IPS DF 6.9 (cell line): ENCODE measurements around the gene SGMS1.

Experiments used
- DNase-seq: peaks from one replicate; pipeline ENCODE4 v3.0.0-alpha.2; 2013; ENCODE audit warnings: low read depth, low spot score
- H3K27ac ChIP-seq: one replicate; pipeline ENCODE4 v1.5.1; 2013; ENCODE audit warnings: low read length, control low read depth
- H3K27me3 ChIP-seq: 2 replicates; pipeline ENCODE4 v1.6.1; 2013; ENCODE audit warnings: mild to moderate bottlenecking, low read length; ENCODE audit not compliant: control insufficient read depth, insufficient read depth
- H3K36me3 ChIP-seq: 2 replicates; pipeline ENCODE4 v1.6.1; 2013; ENCODE audit warnings: low read length; ENCODE audit not compliant: control insufficient read depth, insufficient read depth
- H3K4me1 ChIP-seq: 2 replicates; pipeline ENCODE4 v1.6.1; 2013; ENCODE audit warnings: low read length; ENCODE audit not compliant: control insufficient read depth, insufficient read depth
- H3K4me3 ChIP-seq: 2 replicates; pipeline ENCODE4 v1.5.1; 2013; ENCODE audit warnings: mild to moderate bottlenecking, low read length
- H3K9me3 ChIP-seq: 2 replicates; pipeline ENCODE4 v1.6.1; 2013; ENCODE audit warnings: low read length, inconsistent platforms; ENCODE audit not compliant: control insufficient read depth, insufficient read depth
- WGBS: extraction: QIAGEN DNeasy Blood & Tissue Kit; methylation state at CpG from one replicate; pipeline ENCODE4 v1.1.7; 2013; ENCODE audit warnings: mixed read lengths, missing lambda C conversion rate; ENCODE audit not compliant: insufficient read length, insufficient coverage; 5-methylcytosine and 5-hydroxymethylcytosine counted together

SGMS1 gene

DNA sequence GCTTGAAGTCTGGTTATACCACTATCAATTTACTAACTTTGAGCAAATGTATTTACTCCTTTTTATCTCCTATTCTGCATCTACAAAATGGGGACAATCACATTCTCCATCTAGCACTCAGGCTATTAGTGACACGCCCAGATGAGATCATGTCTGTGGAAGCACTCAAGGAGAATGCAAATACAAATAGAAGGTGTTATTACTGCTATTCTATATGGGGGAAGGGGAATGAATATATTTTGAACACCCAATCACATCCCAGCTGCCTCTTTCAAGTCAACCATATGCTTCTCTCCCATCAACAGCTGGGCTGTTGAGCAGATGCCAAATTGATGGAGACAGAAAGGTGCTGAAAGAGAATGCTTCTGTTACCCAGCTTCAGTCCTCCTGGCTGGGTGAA is 23.5 kb downstream of the SGMS1 start:
- no peaks in the 10 kb centered on the region for H3K36me3 ChIP-seq
- H3K27me3 ChIP-seq = no peaks in the 10 kb centered on the region; the same call in 1 of the 2 replicates
- H3K9me3 ChIP-seq = no peaks in the 10 kb centered on the region
- WGBS = no CpG with 5 or more reads among the region's 1 CpG
- no peak for DNase-seq
- H3K4me1 ChIP-seq = peaks cover 2% of the 10 kb centered on the region
- no peak overlapping the region for H3K27ac ChIP-seq
- no peak overlapping the region for H3K4me3 ChIP-seq

DNA sequence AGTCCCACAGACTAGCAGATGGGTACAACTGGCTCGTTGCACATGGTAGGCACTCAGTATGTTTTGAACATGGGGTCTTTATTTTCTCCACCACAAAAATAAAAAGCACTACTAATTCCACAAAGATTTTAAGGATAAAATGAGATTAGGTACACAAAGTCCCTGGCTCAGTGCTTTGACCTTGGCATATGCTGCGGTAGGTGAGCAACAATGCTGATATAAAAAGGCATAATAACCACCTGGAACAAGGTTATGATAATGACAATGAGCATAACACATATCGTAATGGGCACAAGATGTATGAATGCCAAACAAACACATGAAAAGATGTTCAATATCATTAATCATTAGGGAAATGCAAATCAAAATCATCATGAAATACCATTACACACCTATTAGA is 26.9 kb downstream of the SGMS1 start:
- no peaks in the 10 kb centered on the region for H3K9me3 ChIP-seq
- no peak for DNase-seq
- H3K36me3 ChIP-seq = no peaks in the 10 kb centered on the region
- WGBS = no CpG with 5 or more reads among the region's 3 CpGs
- H3K4me3 ChIP-seq = no peak overlapping the region
- H3K27ac ChIP-seq = no peak overlapping the region
- H3K4me1 ChIP-seq = peaks cover 3% of the 10 kb centered on the region
- no peaks in the 10 kb centered on the region for H3K27me3 ChIP-seq

DNA sequence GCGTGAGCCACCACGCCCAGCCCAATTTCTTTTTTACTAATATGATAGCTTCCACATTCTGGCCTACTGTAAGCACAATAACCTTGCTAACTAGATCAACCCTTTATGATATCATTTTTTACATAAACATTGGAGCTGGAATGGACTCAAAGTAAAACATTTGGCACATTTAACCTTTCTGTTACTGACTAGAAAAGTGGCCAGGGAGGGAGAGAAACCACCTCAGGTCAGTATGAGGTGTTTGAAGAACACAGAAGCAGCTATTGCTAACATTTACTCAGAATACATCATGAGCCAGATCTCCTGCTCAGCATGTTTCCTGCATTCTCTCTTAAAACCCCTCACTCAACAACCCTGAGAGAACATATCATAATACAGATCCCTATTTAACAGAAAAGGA is 27.3 kb downstream of the SGMS1 start:
- Histone ChIP-seq H3K9me3 (no peaks in the 10 kb centered on the region), H3K4me1 (peaks cover 3% of the 10 kb centered on the region), H3K27ac (no peak overlapping the region), H3K4me3 (no peak overlapping the region), H3K36me3 (no peaks in the 10 kb centered on the region), H3K27me3 (no peaks in the 10 kb centered on the region)
- no CpG with 5 or more reads among the region's 2 CpGs for whole genome bisulfite sequencing
- no peak for DNase-seq

DNA sequence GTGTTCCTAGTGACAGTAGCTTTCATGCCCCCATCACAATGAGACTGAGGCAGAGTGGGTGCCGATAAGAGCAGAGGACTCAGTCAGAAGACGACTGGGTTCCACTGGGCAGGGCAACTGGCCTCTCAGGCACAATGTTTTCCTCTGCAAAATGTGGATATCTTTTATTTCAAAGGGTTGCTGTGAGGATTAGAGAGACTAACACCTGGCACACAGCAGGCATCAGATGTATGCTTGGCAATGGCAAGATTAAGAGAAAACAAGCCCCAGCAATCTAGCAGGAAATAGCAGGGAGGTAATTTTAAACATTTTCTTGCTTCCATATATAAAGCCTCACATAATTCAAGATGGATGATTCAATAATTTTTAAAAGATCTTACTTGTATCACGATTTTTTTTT is 28.0 kb downstream of the SGMS1 start:
- Histone ChIP-seq H3K36me3 (no peaks in the 10 kb centered on the region), H3K4me3 (no peak overlapping the region), H3K9me3 (no peaks in the 10 kb centered on the region), H3K27me3 (no peaks in the 10 kb centered on the region), H3K4me1 (peaks cover 3% of the 10 kb centered on the region), H3K27ac (no peak overlapping the region)
- no peak for DNase-seq
- WGBS = no CpG with 5 or more reads among the region's 3 CpGs

DNA sequence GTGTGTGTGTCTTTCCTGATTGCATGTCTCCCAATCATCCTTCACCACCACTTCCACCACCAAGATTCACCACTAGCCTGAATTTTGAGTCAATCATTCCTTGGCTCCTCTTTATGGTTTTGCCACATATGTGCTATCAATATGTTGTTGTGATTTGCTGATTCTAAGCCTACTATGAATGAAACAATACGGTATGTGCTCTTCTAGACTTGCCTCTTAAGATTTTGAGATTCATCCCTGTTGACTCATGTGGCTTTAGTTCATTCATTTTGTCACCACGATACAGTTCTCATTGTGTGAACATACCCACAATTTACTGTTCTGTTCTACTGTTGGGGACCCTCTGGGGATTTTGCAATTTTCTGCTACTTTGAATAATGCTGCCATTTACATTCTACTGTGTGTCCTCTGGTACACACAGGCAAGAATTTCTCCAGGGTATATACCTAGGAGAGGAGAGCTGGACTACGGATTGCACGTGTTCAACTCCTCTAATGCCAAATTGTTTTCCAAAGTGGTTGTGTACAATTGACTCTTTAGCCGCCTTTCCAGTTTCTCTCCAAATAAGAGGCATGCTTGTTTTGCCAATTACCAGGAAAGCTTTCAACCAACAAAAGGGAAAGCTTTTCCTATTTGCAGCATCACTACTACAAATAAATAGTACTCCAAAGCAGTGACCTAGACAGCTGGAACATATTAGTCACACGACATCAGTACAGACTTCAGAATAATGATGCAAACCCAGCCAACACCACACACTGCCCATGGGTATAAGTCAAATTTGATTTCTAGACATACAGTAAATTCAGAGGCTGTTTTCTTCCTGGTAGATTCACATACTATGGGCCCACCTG is 30.0 kb downstream of the SGMS1 start:
- Histone ChIP-seq H3K27me3 (no peaks in the 10 kb centered on the region), H3K9me3 (no peaks in the 10 kb centered on the region), H3K4me3 (no peak overlapping the region), H3K4me1 (peaks cover 2% of the 10 kb centered on the region; the same call in 1 of the 2 replicates), H3K36me3 (no peaks in the 10 kb centered on the region), H3K27ac (no peak overlapping the region)
- no peak for DNase-seq
- WGBS = no CpG with 5 or more reads among the region's 6 CpGs

DNA sequence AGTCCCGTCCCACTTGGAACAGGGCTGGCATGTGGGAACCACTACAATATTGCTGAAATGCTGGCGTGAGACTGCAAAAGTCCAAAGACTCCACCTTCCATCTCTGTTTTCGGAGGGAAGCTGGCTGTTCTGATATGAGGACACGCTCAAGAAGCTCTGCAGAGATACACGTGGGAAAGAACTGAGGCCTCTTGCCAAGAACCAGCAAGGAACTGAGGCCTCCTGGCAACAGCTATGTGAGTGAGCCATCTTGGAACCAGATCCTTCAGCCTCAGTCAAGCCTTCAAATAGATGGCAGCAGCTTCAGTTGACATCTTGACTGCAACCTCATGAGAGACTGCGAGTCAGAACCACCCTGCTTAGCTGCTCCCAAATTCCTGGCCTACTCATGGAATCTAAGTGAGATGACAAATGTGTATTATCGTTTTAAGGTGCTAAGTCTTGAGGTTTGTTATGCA is 30.8 kb downstream of the SGMS1 start:
- no peak for DNase-seq
- H3K9me3 ChIP-seq = no peaks in the 10 kb centered on the region
- WGBS = no CpG with 5 or more reads among the region's 7 CpGs
- H3K27me3 ChIP-seq = no peaks in the 10 kb centered on the region
- no peak overlapping the region for H3K4me3 ChIP-seq
- no peak overlapping the region for H3K27ac ChIP-seq
- H3K4me1 ChIP-seq = peaks cover 2% of the 10 kb centered on the region; the same call in 1 of the 2 replicates
- no peaks in the 10 kb centered on the region for H3K36me3 ChIP-seq

DNA sequence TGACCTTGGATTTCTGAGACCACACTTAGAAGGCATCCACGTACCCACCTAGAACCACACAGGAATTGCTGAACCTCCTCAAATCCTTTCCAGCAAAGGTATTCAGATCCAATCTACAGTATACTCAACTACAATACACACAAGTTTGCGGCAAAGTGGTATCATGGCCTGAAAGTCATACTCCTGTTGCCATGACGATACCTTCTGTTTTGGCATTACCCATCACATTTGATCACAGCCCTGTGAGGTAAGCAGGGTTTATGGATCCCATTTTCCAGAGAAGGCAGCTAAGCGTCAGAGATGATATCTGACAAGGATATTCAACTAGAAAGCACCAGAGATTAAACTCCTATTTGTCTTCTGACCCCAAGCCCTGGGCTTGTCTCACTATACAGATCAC is 32.8 kb downstream of the SGMS1 start:
- no peak overlapping the region for H3K4me3 ChIP-seq
- no peaks in the 10 kb centered on the region for H3K27me3 ChIP-seq
- no peak overlapping the region for H3K27ac ChIP-seq
- DNase-seq = no peak
- WGBS = no CpG with 5 or more reads among the region's 4 CpGs
- H3K36me3 ChIP-seq = no peaks in the 10 kb centered on the region
- no peaks in the 10 kb centered on the region for H3K9me3 ChIP-seq
- 0 out of 2 replicates have a peak, but pooled peaks cover 2% of the 10 kb centered on the region for H3K4me1 ChIP-seq

DNA sequence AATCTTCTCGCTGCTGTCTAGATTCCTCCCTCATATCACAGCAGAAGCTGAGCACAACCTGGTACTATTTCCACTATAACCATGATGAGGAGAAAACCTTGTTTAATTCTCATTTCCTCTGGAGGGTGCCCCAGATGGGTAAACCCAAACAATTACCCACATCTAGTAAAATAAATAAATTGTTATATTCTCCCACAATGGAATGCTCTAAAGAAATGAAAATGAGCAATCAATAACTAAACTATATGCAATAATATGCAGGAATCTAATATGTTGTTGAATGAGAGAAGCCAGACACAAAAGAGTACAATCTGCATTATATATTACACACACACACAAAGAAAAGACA is 37.0 kb downstream of the SGMS1 start:
- Histone ChIP-seq H3K4me3 (no peak overlapping the region), H3K4me1 (no peaks in the 10 kb centered on the region), H3K27me3 (no peaks in the 10 kb centered on the region; the same call in 1 of the 2 replicates), H3K36me3 (no peaks in the 10 kb centered on the region), H3K27ac (no peak overlapping the region), H3K9me3 (no peaks in the 10 kb centered on the region)
- WGBS = no CpG with 5 or more reads among the region's 1 CpG
- DNase-seq = no peak

DNA sequence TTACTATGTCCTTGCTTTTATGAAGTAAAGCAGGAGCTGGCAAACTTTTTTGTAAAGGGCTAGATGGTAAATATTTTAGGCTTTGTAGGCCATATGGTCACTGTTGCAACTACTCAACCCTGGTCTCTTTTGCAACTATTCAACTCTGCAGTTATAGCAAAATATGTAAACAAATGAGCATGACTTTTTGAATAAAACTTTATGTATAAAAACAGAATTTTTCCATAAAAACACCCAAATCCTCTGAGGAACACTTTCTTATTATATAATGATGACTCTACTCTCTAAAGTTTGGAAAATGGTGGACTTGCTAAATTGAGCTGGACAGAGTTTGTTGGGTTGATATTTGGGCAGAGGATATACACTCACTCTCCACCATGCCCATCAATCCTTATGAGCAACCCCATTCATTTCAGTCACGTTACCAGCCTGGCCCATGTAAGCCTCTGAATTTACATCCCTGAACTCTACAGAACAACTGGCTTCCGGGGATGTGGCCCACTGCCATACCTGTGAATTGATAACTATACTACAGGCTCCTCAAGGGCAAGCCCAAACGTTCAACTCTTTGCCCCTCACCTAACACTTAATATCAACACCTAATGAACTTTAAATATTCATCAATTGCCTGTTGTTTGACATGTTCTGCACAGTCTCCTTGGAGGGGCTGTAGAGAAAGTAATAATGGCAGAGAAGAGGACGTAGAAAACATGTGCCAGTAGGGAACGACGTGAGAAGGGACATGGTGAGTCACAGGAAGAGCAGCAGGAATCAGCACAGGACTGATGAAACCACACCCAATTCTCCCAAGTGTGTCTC is 37.6 kb downstream of the SGMS1 start:
- 0 out of 2 replicates have a peak, but pooled peaks cover under 1% of the 10 kb centered on the region for H3K4me1 ChIP-seq
- no peak overlapping the region for H3K4me3 ChIP-seq
- no CpG with 5 or more reads among the region's 6 CpGs for WGBS
- H3K9me3 ChIP-seq = no peaks in the 10 kb centered on the region
- H3K27ac ChIP-seq = no peak overlapping the region
- H3K27me3 ChIP-seq = no peaks in the 10 kb centered on the region; the same call in 1 of the 2 replicates
- H3K36me3 ChIP-seq = no peaks in the 10 kb centered on the region
- no peak for DNase-seq
